ENCODE data around the gene L3MBTL2.
"Not testable (repeated sequence)": the region's sequence is repeated elsewhere in the genome, so short reads cannot be mapped to it uniquely, and the experiment has no call there.

The L3MBTL2 gene

DNA sequence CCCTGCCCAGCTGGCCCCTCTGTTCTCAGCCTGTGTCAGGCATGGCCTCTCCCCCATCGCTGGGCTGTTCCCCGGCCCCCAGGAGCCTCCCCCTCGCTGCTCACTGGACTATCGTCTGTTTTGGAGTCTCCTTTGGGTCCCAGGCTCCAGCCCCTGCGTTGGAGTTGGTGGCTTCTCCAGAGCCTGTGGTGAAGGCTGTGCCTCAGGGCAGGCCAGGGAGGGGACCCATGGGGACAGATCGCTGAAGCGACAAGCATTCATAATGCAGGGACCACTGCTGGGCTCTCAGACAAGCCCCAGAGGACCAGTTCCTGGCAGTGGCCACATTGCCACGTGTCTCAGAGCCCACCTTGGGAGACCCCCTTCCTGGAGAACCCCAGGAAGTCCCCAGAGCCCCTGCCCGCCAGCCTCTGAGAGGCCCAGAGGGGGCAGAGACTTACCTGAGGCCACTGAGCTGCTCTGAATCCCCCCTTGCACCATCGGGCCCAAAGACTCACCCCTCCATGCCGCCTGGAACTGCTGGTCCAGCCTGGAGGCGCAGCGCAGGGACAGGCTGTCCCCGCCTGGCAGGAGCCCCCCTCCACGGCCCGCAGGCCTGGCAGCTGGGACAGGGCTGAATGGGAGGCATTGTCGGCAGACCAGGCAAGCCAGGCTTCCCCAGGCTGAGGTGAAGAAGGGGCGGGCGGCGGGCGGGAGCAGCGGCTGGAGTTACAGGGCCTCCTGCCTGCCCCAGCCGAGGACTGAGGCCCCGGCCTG, 35.4 kb downstream of the L3MBTL2 start, which contains the start of gene CHADL:
Gene CHADL (minus strand): TSS at position 555 of the 756 bp plus-strand sequence. CDS start 50 bp downstream, at position 505.
- DNase-seq (ENCODE audit: low read depth in 4 of 4, low spot score in 1 of 4) = no peak

GRCh38 chr22:41241133-41241676, 36.1 kb downstream of the L3MBTL2 start:
- DNase-seq (ENCODE audit: low read depth in 4 of 4, low spot score in 1 of 4) = no peak

DNA sequence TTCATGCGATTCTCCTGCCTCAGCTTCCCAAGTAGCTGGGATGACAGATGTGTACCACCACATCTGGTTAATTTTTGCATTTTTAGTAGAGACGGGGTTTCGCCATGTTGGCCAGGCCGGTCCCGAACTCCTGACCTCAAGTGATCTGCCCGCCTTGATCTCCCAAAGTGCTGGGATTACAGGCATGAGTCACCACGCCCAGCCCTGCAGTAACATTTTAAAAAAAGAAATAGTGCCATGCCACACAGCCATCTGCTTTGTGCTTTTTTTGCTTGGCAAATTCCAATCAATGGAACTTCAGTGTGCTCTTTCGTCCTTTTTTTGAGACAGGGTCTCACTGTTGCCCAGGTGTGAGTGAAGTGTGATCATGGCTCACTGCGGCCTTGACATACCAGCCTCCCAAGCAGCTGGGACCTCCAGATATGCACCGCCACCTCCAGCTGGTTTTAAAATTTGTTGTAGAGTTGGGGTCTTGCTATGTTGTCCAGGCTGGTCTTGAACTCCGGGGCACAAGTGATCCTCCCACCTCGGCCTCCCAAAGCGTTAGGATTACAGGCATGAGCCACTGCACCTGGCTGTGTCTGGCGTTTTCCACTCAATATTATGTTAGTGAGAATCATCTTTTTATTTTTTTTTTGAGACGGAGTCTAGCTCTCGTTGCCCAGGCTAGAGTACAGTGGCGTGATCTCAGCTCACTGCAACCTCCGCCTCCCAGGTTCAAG, 37.4 kb downstream of the L3MBTL2 start:
- DNase-seq (ENCODE audit: low read depth in 4 of 4, low spot score in 1 of 4) = no peak

GRCh38 chr22:41243361-41243760, 38.2 kb downstream of the L3MBTL2 start:
- no peak for DNase-seq (ENCODE audit: low read depth in 4 of 4, low spot score in 1 of 4)

GRCh38 chr22:41245917-41246499, 40.9 kb downstream of the L3MBTL2 start:
- DNase-seq (ENCODE audit: low read depth in 4 of 4, low spot score in 1 of 4) = no peak

- DNase-seq (ENCODE audit: low read depth in 4 of 4, low spot score in 1 of 4) = no peak
These were observed 42.6 kb downstream of the L3MBTL2 start for GRCh38 chr22:41247703-41248102.

DNA sequence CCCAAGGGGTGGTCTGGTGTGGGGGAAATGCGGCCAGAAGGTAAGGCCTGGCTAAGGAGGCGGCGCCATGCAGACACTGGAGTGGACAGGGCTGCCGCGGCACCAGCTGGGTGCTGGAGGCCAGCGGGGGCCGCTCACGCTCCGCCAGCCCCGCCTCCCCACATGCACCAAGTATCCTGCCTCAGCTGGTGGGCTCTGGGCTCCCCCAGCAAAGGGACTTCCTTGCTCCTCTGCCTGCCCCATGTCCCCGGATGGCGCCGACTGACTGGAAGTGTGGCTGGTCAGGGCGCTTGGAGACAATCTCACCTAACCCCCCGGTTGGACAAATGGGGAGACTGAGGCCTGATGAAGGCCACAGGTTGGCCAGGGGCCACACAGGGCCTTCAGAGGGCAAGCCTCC, 43.2 kb downstream of the L3MBTL2 start:
- no peak for DNase-seq (ENCODE audit: low read depth in 4 of 4, low spot score in 1 of 4)

DNA sequence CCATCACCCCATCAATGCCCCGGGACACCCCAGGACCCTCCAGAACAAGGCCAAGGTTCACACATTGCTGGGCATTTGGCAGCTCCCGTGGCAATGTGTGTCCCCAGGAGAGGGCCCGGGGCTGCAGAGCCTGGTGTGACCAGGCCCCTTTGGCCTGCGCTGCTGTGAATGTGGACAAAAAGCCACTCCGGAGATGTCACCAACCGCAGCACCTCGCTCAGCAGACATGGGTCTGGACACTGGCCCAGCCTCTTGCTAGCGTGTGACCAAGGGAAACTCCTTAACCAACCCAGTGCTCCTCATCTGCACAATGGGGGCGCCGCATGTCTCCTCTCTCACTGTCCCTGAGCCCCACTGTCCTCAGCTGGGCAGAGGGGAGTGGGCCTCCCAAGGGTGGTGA, 43.6 kb downstream of the L3MBTL2 start:
- no peak for DNase-seq (ENCODE audit: low read depth in 4 of 4, low spot score in 1 of 4)

GRCh38 chr22:41249442-41249841, 44.3 kb downstream of the L3MBTL2 start:
- no peak for DNase-seq (ENCODE audit: low read depth in 4 of 4, low spot score in 1 of 4)

DNA sequence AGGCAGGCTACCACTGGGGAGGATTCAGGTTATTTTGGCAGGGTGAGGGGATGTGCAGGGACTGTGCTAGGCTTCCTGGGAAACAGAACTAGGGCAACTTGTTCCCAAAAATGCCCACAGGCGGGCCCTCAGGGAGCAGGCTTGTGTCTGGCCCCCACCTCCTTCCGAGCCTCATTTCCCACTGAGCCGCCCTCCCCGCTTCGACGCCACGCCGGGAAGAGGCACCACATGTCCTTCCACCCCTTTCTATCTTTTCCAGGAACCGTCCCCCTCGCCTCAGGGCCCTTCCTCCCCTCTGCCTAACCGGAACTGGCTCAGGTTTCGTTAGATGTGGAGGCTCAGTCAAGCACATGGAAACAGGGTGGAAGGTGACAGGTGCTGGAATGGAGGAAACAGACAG, 45.0 kb downstream of the L3MBTL2 start:
- DNase-seq (ENCODE audit: low read depth in 4 of 4, low spot score in 1 of 4) = no peak

DNA sequence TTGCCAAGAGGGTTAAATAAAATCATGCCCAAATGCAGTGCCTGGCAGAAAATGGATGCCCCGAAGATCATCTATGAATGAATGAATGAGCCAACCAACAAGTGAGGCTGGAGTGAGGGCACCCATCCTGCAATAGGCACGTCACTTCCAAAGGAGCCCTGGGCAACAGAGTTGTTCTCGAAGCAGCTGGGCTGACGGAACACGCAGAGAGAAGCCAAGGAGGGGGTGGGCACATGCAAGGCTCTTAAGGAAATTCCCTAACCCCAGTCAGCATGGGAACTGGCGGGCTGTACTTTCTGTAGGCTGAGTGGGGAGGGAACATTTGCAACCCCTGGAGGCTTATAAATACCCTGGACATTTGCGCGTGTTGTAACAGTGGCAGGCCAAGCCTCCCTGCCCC, 47.3 kb downstream of the L3MBTL2 start:
- DNase-seq (ENCODE audit: low read depth in 4 of 4, low spot score in 1 of 4) = no peak

DNA sequence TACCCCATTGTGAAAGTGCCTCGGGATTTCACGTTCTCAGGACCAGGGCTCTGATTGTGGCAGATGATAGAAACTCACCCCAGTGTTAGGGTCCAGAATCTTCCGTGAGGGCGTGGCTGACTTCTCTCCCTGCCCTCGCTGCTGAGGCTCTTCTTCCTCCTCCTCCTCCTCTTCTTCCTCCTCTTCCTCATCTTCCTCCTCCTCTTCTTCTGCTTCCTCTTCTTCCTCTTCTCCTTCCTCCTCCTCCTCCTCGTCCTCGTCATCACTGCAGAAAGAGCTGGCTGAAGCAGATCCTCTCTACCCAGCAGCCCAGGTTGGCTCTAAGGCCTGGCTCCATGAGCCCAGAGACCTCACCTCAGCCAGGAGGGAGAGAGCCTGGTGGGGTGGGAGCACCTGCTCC, 49.1 kb downstream of the L3MBTL2 start:
- DNase-seq (ENCODE audit: low read depth in 4 of 4, low spot score in 1 of 4) = no peak

DNA sequence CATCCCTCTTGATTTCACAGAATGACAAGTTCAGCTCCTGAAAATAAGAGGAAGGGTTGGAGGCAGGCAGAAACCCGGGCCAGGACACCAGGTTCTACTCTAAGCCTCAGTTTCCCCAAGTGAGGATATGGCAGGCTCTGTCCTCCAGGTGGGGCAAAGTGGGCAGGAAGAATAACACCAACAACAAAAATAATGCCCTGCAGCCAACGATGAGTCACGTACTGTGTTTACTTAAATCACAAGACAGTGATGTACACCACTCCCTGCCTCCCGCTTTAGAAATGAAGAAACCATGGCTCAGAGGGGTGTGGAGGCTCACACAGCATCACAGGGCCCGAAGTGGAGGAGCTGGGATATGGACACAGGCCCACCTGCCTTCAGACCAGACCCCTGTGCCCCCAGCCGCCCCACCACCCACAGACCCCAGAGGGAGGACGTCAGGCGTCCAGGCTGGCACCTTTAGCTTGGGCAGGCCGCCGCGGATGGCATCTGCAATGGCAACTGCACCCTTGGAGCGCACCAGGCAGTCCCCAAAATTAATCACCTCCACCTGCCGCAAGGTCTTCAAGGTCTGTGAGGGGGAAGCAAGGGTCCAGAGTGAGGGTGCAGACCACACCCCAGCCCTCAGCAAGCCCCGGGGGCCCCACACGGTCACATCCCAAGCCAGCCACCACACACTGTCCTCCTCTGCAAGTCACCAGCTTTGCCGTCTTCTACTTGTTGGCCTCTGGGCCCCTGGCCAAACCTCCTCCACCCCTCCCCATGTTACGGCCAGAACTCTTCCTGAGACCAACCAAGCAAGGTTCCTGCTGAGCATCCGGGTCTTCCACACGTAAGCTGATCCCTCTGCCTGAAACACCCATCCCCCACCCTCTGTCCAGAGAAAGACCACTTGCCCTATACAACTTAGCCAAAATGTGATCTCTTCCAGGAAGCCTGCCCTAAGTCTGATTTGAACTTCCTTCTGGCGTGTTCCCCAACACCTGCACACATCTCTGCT, 51.4 kb downstream of the L3MBTL2 start:
- no peak for DNase-seq (ENCODE audit: low read depth in 4 of 4, low spot score in 1 of 4)

GRCh38 chr22:41257696-41258095, 52.6 kb downstream of the L3MBTL2 start:
- DNase-seq (ENCODE audit: low read depth in 4 of 4, low spot score in 1 of 4) = no peak

GRCh38 chr22:41259756-41260155, 54.6 kb downstream of the L3MBTL2 start:
- DNase-seq (ENCODE audit: low read depth in 4 of 4, low spot score in 1 of 4) = not testable (repeated sequence)

DNA sequence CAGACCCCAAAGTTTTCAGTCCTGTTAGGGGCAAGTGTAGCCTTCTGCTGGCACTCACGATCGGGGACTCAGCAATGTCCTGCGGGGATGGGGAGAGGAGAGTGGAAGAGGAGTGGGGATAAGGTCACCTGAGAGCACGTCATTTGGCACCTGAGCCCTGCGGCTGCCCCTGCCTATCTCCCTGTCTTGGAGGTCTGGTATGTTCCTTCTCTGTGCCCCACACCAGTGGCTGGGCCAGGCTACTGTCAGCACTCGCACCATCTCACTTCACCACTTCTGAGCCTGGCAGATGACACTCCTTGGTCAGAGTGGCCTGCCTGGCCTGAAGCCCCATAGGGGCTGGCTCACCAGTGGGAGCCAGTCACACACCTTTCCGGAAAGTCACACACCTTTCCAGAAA, 55.8 kb downstream of the L3MBTL2 start:
- DNase-seq (ENCODE audit: low read depth in 4 of 4, low spot score in 1 of 4) = no peak

DNA sequence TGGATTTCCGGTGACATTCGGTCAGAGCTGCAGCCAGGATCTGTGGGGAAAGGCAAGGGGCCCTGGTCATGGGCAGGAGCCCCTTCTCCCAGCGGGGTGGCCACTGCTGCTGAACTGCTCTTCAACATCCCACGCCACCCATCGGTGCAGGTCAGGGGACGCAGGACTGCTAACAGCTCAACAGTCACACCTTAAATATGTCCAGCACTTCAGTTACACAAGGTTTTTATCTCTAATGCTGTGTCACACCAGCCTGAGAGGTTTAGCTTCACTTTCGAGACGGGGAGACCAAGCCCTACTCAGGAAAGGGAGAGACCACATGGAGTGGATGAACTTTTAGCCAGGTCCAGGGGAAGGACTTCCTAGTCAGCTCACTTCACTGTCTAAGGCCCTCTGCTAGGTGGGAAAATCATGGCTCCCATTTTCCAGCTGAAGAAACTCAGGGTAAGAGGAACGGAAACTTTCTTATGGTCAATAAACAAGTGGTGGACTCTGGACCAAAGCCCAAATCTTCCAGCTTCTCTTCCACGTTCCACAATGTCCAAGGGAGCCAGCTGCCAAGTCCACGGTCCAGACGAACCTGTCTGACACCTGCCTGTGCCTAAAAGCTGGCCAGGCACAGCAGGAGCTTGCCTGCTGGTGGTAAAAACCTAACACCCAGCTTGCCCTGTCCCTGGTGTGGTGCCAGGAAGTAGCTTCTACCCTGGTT, 56.6 kb downstream of the L3MBTL2 start:
- no peak for DNase-seq (ENCODE audit: low read depth in 4 of 4, low spot score in 1 of 4)

GRCh38 chr22:41262250-41262765, 57.2 kb downstream of the L3MBTL2 start:
- no peak for DNase-seq (ENCODE audit: low read depth in 4 of 4, low spot score in 1 of 4)

- DNase-seq (ENCODE audit: low read depth in 4 of 4, low spot score in 1 of 4) = no peak
These were observed 58.6 kb downstream of the L3MBTL2 start for GRCh38 chr22:41263704-41264103.

- no peak for DNase-seq (ENCODE audit: low read depth in 4 of 4, low spot score in 1 of 4)
These were observed 59.4 kb downstream of the L3MBTL2 start for GRCh38 chr22:41264408-41264941.

Measured in stimulated activated CD4-positive, alpha-beta T cell treated with anti-CD3 and anti-CD28 coated beads, Interleukin-1b, Interleukin-23, amount 100 ng/mL, for 24 hours (primary cell).